Measurements from ENCODE around the gene COX19. TPM values are rescaled to one million over a fixed set of nuclear protein-coding genes. Genes with fewer than 3 reads are reported as not detected.
A peak's percentile ranks its signal among the peaks of the same experiment; 100 is the strongest.

Gene COX19
- total and polyA plus RNA-seq, 2 donors from 2014 or later, result 4.8 to 14.7 TPM

DNA sequence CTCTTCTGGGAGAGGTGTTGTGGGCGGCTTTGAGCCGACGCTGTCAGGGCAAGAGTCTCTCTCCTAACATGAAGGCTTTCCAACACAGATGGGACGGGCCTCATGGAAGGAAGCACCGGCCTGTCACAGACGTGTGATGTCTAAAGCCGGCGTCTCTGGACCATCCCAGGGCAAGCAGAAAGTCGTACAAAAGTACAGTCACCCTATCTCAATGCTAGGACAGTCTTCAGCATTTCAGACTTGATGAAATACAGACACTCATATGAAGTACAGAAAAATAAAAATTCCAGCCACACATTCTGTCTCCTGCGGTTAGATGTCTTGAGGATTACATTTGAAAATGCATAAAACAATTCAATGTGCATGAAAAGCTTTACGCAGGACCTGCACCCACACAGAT, 38.2 kb upstream of the COX19 start:
- no peak for DNase-seq
- FAIRE-seq, result no peak
- Histone ChIP-seq H3K9me3 (ENCODE audit: control insufficient read depth in 2 of 3, insufficient read depth in 1 of 3, low read length in 3 of 3) (peaks cover 0 to 2% (median 0%) of the 10 kb centered on the region in 3 donors), H3K9ac (ENCODE audit: low read length in 3 of 3) (no peak overlapping the region), H3K36me3 (ENCODE audit: control insufficient read depth in 2 of 3, insufficient read depth in 3 of 3, low read length in 3 of 3) (peaks cover 2 to 4% (median 2%) of the 10 kb centered on the region in 3 donors), H3K4me3 (ENCODE audit: low read length in 3 of 3) (no peak overlapping the region), H3K27ac (ENCODE audit: low read depth in 2 of 2, low read length in 2 of 2) (no peak overlapping the region), H3K27me3 (ENCODE audit: control insufficient read depth, insufficient read depth, low read length) (no peaks in the 10 kb centered on the region), H3K4me1 (ENCODE audit: control insufficient read depth in 2 of 3, insufficient read depth in 2 of 3, low read depth in 1 of 3, low read length in 3 of 3) (peaks cover 0 to 14% (median 4%) of the 10 kb centered on the region in 3 donors)
- intact Hi-C loops (cut with DNase I), result no loop called here
- TF ChIP-seq, protein P1, sequence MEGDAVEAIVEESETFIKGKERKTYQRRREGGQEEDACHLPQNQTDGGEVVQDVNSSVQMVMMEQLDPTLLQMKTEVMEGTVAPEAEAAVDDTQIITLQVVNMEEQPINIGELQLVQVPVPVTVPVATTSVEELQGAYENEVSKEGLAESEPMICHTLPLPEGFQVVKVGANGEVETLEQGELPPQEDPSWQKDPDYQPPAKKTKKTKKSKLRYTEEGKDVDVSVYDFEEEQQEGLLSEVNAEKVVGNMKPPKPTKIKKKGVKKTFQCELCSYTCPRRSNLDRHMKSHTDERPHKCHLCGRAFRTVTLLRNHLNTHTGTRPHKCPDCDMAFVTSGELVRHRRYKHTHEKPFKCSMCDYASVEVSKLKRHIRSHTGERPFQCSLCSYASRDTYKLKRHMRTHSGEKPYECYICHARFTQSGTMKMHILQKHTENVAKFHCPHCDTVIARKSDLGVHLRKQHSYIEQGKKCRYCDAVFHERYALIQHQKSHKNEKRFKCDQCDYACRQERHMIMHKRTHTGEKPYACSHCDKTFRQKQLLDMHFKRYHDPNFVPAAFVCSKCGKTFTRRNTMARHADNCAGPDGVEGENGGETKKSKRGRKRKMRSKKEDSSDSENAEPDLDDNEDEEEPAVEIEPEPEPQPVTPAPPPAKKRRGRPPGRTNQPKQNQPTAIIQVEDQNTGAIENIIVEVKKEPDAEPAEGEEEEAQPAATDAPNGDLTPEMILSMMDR (IDR thresholded peaks at IDR 0.05; ENCODE audit: borderline replicate concordance, extremely low read depth, insufficient read depth), result no peak

DNA sequence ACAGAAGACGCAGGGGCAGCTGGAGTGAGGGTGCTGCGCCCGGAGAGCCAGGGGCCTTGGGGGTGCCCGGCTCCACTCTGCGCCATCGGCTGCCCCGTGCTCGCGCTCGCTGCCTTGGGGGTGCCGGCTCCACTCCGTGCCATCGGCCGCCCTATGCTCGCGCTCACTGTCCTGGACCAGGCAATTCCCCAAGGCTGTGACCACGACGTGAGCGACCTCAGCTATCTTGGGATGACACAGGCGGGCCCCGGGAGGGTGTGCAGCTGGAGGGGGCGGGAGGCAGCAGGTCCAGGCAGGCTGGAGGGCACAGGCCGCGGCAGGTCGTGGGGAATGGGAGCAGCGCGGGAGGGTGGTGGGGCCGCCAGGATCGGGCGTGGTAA, 37.4 kb upstream of the COX19 start:
- FAIRE-seq (no peak), DNase-seq (no peak)
- H3K4me3 ChIP-seq (ENCODE audit: low read length in 3 of 3), result no peak overlapping the region
- H3K27ac ChIP-seq (ENCODE audit: low read depth in 2 of 2, low read length in 2 of 2), result no peak overlapping the region
- intact Hi-C loops (cut with DNase I), result no loop called here
- H3K36me3 ChIP-seq (ENCODE audit: control insufficient read depth in 2 of 3, insufficient read depth in 3 of 3, low read length in 3 of 3), result peaks cover 0 to 4% (median 3%) of the 10 kb centered on the region in 3 donors
- no peaks in the 10 kb centered on the region for H3K27me3 ChIP-seq (ENCODE audit: control insufficient read depth, insufficient read depth, low read length)
- peaks cover 0 to 14% (median 4%) of the 10 kb centered on the region in 3 donors for H3K4me1 ChIP-seq (ENCODE audit: control insufficient read depth in 2 of 3, insufficient read depth in 2 of 3, low read depth in 1 of 3, low read length in 3 of 3)
- no peak overlapping the region for H3K9ac ChIP-seq (ENCODE audit: low read length in 3 of 3)
- peaks cover 0 to 3% (median 0%) of the 10 kb centered on the region in 3 donors for H3K9me3 ChIP-seq (ENCODE audit: control insufficient read depth in 2 of 3, insufficient read depth in 1 of 3, low read length in 3 of 3)
- TF ChIP-seq, protein P1 (IDR thresholded peaks at IDR 0.05; ENCODE audit: borderline replicate concordance, extremely low read depth, insufficient read depth), result no peak

DNA sequence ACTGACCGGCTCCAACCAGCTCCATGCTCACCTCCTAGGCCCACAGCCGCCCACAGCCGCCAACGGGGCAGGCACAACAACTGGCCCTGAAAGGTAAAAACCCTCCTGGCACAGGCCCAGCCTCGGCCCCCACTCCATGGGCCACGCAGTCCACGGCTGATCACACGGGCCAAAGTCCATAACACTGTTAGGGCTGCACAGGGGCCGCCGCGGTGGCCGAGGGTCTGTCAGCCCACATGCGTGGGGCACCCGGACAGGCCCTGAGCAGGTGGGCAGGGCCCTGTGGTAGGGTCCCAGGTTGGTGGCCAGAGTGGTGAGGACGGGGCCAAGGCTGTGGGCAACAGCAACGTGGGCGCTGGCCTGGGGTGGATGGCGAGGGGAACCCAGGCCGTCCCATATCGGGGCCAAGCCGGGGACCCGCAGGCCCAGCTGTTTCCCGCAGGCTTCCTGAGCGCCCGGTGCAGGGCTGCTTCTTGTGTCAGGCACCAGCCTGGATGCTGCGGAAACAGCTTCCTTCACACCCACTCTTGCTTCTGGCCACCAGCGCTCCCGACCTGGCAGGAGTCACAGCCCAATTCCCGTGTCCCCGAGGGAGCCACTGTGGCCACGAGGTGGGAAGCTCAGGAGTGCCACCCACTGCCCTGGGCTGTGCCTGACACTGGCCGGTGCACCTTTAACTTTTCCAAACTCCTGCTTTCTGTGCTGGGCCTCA, 36.8 kb upstream of the COX19 start:
- Histone ChIP-seq H3K9ac (ENCODE audit: low read length in 3 of 3) (peak overlapping the region in 1 of 3 donors; percentile 40), H3K36me3 (ENCODE audit: control insufficient read depth in 2 of 3, insufficient read depth in 3 of 3, low read length in 3 of 3) (peaks cover 0 to 4% (median 3%) of the 10 kb centered on the region in 3 donors), H3K4me1 (ENCODE audit: control insufficient read depth in 2 of 3, insufficient read depth in 2 of 3, low read depth in 1 of 3, low read length in 3 of 3) (peaks cover 0 to 14% (median 4%) of the 10 kb centered on the region in 3 donors), H3K4me3 (ENCODE audit: low read length in 3 of 3) (no peak overlapping the region), H3K9me3 (ENCODE audit: control insufficient read depth in 2 of 3, insufficient read depth in 1 of 3, low read length in 3 of 3) (peaks cover 0 to 3% (median 0%) of the 10 kb centered on the region in 3 donors), H3K27me3 (ENCODE audit: control insufficient read depth, insufficient read depth, low read length) (no peaks in the 10 kb centered on the region), H3K27ac (ENCODE audit: low read depth in 2 of 2, low read length in 2 of 2) (peak overlapping the region in 1 of 2 donors; percentile 7)
- DNase-seq (no peak), FAIRE-seq (no peak)
- intact Hi-C loops (cut with DNase I), result no loop called here
- TF ChIP-seq, protein P1 (IDR thresholded peaks at IDR 0.05; ENCODE audit: borderline replicate concordance, extremely low read depth, insufficient read depth), result no peak

Data from kidney (tissue), 14 donors.